HK-2 (cell line): ENCODE results near the gene FOXL2NB.
A peak's percentile ranks its signal among the peaks of the same experiment; 100 is the strongest.

ENCODE experiments used
- DNase-seq: peaks from one replicate; pipeline ENCODE4 v3.0.0-alpha.2; 2018; ENCODE audit not compliant: unreplicated experiment

FOXL2NB gene

GRCh38 chr3:138945709-138946662 is 1.0 kb upstream of the FOXL2NB start:
- peak; percentile 64 for DNase-seq

- DNase-seq, result no peak
Measured at GRCh38 chr3:138947495-138948121, 591 bp downstream of the FOXL2NB start.

GRCh38 chr3:138948371-138949001 is 1.5 kb downstream of the FOXL2NB start:
- DNase-seq, result no peak

- DNase-seq, result no peak
Measured at GRCh38 chr3:138949002-138949418, 2.0 kb downstream of the FOXL2NB start.

- DNase-seq, result no peak
Measured at GRCh38 chr3:138949445-138950005, 2.5 kb downstream of the FOXL2NB start.

- no peak for DNase-seq
Measured at GRCh38 chr3:138950006-138950644, 3.1 kb downstream of the FOXL2NB start.

GRCh38 chr3:138950701-138951100 is 3.7 kb downstream of the FOXL2NB start:
- DNase-seq, result no peak

- no peak for DNase-seq
Measured at GRCh38 chr3:138960417-138960852, 13.4 kb downstream of the FOXL2NB start.

GRCh38 chr3:138962854-138963560 is 16.0 kb downstream of the FOXL2NB start:
- no peak for DNase-seq

GRCh38 chr3:138964264-138964663 is 17.2 kb downstream of the FOXL2NB start:
- no peak for DNase-seq

GRCh38 chr3:138964923-138965322 is 17.9 kb downstream of the FOXL2NB start:
- no peak for DNase-seq

GRCh38 chr3:138971766-138972320 is 24.8 kb downstream of the FOXL2NB start:
- DNase-seq, result no peak

GRCh38 chr3:138972941-138973340 is 25.9 kb downstream of the FOXL2NB start:
- no peak for DNase-seq

- DNase-seq, result peak; percentile 31
Measured at GRCh38 chr3:138974462-138974861, 27.4 kb downstream of the FOXL2NB start.

- no peak for DNase-seq
Measured at GRCh38 chr3:138975351-138975750, 28.3 kb downstream of the FOXL2NB start.

- DNase-seq, result no peak
Measured at GRCh38 chr3:138976047-138976446, 29.0 kb downstream of the FOXL2NB start.

GRCh38 chr3:138984816-138985215 is 37.8 kb downstream of the FOXL2NB start:
- no peak for DNase-seq

- no peak for DNase-seq
Measured at GRCh38 chr3:138985932-138986331, 38.9 kb downstream of the FOXL2NB start.

GRCh38 chr3:138987181-138987580 is 40.2 kb downstream of the FOXL2NB start:
- no peak for DNase-seq

- no peak for DNase-seq
Measured at GRCh38 chr3:138995706-138996105, 48.7 kb downstream of the FOXL2NB start.
